ENCODE measurements around the gene CR1. TPM values are rescaled to one million over a fixed set of nuclear protein-coding genes. Genes with fewer than 3 reads are reported as not detected.
A peak's percentile ranks its signal among the peaks of the same experiment; 100 is the strongest.
"Not testable (repeated sequence)": the region's sequence is repeated elsewhere in the genome, so short reads cannot be mapped to it uniquely, and the experiment has no call there.

CR1 gene
- not detected in 2 replicates for total RNA-seq (2014; rRNA removed; shearing (Covaris generic))

DNA sequence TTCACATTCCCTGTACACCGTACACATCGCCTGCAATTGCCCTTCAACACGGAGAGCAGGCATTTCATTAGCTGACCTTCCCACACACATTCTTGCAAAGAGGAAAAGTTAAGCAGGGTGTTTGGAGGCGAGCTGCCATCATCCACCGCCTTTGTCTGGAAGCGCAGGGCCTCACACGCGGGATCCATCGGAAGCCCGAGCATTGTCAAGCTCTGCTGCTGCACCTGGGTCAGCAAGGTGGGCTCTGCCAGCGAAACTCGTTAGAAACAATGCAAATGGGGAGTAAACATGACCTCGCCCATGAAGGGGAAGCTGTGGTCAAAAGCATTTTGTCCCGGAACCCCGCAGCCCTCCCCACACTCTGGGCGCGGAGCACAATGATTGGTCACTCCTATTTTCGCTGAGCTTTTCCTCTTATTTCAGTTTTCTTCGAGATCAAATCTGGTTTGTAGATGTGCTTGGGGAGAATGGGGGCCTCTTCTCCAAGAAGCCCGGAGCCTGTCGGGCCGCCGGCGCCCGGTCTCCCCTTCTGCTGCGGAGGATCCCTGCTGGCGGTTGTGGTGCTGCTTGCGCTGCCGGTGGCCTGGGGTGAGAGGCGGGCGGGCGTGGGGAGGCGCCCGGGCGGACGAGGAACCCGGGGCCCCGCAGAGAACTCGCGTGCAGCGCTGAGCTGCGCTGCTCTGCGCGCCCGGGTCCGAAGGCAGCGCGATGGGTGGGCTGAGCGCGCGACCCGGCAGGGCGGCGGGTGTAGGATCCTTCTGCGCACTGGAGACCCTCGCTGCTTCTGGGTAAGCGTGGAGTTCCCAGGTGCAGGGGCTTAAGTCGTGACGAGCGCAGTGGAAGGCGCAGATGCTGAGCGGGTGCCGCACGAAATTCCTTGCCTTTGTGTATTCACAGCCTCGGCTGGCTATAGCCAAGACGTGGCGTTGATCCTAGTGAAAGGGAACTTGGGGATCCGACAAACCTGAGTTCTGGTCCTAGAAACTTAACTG is at the start of gene CR1:
CR1 (plus strand) TSS at position 357 of the 992 bp plus-strand sequence; CDS start at position 468, 111 bp downstream.
- DNase-seq (ENCODE audit: low spot score) = no peak

DNA sequence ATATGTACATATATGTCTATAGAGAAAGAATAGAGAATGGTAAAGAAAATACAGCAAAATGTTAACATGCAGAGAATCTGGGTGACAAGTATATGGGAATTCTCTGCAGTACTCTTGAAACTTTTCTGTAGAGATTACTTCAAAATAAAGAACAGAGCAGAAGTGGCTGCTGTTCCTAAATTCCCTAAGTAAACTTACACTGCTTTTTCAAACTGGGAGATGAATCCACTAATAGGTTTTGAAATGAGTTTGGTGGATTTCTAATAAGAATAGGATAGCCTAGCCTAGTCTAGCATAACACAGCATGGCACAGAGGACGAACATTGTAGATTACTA is 42.3 kb upstream of the CR1 start:
- no peak for DNase-seq (ENCODE audit: low spot score)

DNA sequence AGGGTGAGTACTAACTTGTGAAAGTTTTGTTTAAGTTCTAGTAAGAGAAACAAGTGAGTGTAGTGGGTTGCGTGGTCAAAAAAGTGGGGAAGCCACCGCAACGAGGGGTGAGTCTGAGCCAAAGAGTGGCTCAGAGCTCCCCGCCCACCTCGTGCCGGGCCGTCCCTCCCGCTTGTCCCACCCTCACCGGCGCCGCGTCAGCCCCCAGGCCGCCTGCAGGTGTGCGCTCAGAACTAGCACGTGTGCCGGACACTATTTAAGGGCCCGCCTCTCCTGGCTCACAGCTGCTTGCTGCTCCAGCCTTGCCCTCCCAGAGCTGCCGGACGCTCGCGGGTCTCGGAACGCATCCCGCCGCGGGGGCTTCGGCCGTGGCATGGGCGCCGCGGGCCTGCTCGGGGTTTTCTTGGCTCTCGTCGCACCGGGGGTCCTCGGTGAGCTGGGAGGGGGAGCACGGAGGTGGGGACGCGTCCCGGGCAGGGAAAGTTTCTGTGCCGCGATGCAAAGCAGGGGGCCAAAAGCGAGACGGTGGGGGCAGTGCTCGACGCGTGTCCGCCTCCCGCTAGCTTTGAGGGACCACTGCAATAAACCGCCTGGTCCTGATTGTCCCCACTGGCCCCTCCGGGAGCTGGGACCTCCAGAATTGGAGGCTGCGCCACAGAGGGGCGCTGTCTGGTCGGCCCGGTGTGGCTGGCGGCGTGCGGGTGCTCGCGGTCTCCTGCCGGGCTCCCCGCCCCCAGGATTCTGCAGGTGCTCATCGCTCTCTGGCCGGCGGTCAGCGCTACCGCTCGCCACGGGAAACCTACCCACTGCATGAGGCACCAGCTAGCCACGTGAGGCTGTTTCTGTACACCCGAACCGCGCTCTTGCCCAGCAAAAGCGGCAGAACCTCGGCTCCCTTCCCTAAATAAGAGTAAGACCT is 41.7 kb upstream of the CR1 start, which contains the start of gene CR2:
CR2 (plus strand) TSS at position 283 of the 919 bp plus-strand sequence; CDS start at position 374, 91 bp downstream.
- DNase-seq (ENCODE audit: low spot score) = no peak

DNA sequence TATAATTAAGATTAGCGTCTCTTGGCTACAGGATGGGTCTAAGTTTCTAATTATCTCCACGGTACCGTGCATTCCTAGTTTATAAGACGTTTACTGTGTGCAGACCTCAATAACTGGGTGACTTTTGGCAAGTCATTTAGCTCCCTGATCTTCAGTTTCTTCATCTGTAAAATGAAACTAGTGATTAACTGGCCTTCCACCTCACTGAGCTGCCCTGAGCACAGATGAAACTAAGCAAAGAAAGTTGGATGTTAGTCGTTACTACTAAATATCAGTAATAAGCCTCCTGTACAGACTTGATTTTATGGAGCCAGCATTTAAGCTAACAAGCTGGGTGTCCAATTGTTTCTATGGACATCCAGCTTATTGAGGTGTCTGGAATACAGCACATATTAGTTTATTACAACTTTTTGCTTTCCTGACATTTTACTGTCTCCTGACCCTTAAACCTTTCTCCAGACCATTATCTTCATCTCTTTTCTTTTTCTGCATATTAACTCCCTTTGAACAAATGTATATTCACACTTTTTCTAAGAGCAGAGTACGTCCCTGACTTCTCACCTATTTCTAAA is 40.7 kb upstream of the CR1 start:
- no peak for DNase-seq (ENCODE audit: low spot score)

DNA sequence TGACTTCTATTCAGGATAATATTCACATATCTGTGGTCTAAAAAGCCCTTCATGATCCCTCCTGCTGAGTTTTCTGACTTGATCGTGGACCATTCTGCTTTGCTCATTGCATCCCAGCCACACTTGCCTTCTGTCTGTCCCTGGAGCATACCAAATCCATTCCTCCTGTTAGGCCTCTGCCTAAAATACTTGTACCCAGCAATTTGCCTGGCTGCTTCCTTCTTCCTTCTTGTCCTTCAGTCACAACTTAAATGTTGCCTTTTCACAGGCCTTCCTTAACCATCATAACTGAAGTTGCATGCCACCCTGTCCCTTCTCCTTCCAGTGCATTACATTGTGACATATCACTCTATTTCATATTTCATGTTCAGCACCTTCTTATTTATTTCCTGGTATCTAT is 37.5 kb upstream of the CR1 start:
- DNase-seq (ENCODE audit: low spot score) = no peak

DNA sequence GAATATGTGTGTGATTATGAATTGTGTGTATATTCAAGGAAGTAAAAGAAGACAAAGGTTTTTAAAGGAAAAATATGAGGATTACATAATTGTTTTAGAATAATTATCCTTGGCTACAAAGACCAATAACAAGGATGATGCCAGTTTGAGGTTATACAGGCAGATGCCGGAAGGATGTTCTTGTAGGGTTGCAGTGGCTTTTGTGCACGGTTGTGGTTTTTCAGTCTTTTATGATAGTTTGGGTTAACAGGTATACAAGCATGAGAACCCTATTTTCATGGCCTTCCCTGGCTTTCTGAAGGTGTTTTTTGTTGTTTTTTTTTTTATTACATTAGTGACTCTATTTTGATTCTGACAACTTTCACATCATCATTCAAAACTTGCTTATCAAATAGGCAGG is 36.9 kb upstream of the CR1 start:
- no peak for DNase-seq (ENCODE audit: low spot score)

DNA sequence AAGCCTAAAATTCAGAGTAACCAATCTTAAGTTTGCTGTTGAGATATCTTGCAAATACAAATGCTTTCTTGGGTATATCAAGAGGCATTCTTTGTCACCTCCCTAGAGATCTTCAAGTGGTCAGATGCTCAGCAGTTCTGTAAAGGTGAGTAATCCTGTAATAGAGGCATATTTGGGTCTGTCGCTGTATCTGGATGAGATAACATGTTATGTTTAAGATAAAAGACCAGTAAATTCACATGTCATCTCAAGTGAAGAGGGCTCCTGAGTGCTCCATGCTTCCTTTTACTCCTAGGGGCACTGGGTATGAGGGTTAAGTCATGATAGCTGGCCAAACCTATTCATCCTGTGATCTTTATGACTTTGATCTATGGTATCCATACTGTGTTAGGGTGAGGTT is 34.3 kb upstream of the CR1 start:
- DNase-seq (ENCODE audit: low spot score) = no peak

DNA sequence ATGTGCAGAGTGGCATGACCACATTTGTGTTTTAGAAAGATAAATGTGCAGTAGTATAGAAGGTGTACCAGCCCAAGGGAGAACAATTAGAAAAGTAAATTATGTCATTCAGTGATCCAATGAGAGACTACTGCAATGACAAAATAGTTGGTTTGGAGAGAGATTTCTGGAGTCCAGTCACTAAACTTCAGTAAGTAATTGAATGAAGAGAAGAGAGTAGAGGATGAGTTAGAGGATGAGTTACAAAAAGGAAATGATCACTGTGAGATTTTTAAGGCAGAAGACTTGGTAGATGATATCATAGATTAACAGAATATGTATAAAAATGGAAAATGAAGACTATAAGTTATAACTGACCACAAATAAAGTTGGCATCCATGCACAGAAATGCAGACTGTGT is 33.4 kb upstream of the CR1 start:
- no peak for DNase-seq (ENCODE audit: low spot score)

DNA sequence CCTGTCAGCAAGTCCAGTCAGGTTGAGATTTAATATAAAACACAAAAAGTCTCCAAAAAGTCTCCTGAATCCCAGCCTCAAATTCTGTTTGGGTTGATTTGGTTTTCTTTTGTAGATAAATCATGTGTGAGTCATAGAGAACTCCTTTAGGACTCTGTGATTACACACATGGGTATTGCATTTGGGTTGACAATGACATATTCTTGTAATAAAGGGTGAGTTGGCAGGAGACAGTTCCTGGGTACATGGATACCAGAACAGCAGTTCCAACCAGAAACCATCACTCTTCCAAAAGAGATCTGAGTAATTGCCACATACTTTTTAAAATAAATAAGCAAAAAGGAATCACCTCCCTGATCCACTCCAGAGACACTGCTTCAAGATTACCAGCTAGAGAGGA is 32.9 kb upstream of the CR1 start:
- peak; percentile 83 for DNase-seq (ENCODE audit: low spot score)

DNA sequence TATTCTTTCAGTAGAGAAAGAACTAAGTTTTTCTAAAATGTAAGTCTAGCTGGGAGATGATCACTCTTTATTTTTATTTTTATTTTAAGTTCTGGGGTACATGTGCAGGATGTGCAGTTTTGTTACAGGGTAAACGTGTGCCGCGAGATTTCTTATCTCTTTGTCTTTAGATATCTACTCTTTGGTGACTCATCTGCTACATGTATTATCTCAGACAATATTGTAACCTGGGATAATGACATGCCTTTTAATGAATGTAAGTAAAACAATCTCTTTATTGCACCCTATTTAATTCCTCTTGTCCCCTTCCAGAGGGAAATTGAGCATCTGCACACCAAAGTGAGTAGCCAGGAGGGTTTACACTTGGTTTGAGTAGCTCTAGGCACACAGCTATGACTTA is 32.4 kb upstream of the CR1 start:
- peak; percentile 24 for DNase-seq (ENCODE audit: low spot score)

DNA sequence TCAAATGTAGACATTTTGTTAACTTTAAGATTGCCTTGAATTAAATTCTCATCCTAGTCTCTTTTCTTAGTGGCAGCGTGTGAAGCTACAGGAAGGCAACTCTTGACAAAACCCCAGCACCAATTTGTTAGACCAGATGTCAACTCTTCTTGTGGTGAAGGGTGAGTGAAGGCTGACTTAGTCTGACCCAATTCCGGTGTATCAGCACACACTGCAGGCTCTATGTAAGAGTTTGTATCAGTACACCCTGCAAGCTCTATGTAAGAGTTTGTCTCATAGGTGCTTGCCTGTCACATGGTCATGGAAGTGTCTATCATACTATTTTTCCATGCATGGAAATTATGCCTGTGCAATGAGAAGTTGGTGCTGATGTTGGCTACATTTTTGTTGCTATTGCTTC is 25.0 kb upstream of the CR1 start:
- no peak for DNase-seq (ENCODE audit: low spot score)

DNA sequence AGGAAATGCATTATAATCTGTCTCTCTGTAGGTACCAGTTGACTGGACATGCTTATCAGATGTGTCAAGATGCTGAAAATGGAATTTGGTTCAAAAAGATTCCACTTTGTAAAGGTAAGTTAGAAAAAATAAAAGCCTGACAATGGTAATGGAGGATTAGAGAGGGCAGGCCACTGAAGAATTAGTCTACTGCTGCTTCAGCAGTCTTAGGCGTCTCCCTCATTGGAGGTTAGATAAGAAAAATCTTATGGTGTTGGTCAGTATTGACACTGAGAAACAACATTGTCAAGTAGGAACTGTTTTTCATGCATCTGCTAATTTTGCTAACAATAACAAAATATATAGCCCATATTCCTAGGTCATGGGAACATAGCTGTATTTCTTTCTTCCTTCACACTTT is 21.7 kb upstream of the CR1 start:
- no peak for DNase-seq (ENCODE audit: low spot score)

DNA sequence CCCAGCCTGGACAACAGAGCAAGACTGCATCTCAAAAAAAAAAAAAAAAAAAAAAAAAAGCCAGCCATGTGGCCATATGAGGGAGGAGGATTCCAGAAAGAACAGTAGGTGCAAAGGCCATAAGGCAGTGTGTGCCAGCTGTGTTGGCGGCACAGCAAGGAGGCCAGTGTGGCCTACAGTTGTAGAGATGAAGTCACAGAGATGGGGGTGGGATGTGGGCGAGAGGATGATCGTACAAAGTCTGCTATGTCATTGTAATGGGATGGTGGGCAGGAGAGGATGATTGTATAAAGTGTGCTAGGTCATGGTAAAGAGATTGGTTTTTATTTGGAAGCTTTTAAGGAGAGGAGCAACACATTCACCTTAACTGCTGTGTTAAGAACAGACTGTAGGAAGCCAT is 9.8 kb upstream of the CR1 start:
- DNase-seq (ENCODE audit: low spot score) = no peak

DNA sequence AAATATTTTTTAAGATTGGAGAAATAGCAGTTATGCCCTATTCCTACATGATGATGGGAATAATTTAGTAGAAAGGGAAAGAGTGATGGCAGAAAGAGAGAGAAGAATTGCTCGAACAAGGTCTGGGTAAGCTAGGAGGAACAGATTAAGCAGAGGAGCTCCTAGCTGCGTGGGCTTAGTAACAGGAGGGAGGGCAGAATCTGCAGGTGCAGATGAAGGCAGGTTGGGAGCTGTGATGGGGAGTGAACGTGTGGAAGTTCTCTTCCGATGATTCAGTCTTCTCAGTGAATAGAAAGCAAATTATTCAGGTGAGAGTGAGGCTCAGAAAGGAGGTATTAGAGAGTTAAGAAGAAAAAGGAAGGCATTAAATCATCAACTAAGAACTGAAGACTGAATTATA is 8.3 kb upstream of the CR1 start:
- DNase-seq (ENCODE audit: low spot score) = no peak

DNA sequence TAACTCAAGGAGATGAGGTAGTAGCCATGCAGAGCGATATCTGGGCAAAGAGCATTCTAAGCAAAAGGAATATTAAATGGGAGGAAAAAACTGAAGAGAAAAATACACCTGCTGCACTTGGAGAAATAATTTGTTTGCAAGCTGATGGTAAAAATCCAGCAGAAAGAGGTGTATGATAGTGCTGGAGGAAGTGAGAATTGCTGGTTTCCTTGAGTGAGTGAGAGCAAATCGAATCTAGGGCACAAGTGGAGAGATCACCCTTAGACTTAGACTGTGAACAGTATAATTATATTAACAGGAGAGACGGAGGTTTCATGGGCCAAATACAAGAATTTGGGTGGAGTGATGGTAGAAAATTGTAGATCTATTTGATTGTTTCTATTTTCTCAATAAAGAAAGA is 2.7 kb upstream of the CR1 start:
- no peak for DNase-seq (ENCODE audit: low spot score)

DNA sequence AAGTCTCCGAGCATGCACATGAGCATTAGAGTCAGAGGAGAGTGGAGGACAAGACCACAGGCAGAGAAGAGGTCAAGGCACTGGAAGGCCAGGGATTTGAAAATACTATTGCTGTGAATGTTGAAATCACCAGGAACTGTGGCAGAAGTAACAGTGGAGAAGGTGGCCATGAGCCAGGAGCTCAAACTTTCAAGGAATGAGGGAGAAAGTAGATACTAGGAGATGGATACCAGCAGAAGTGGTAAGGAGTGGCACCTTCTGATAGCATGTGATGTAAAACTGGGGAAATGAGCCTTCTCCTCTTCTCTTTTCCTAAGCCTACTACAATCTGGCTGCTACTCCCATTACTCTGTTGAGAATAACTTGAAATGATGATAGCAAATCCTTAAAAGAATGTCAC is 1.8 kb upstream of the CR1 start:
- no peak for DNase-seq (ENCODE audit: low spot score)

DNA sequence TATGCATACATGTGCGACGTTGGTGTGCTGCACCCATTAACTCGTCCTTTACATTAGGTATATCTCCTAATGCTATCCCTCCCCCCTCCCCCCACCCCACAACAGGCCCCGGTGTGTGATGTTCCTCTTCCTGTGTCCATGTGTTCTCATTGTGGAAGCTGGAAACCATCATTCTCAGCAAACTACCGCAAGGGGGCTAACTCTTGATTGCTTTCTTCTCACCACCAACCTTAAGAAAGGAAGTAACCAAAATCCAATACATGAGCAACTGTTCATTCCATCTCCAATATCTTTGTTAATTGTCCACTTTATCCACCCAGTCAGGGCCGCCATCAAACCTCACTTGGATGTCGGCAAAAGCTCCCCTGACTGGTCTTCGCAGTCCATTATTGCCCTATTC is 676 bp upstream of the CR1 start:
- not testable (repeated sequence) for DNase-seq (ENCODE audit: low spot score)

DNA sequence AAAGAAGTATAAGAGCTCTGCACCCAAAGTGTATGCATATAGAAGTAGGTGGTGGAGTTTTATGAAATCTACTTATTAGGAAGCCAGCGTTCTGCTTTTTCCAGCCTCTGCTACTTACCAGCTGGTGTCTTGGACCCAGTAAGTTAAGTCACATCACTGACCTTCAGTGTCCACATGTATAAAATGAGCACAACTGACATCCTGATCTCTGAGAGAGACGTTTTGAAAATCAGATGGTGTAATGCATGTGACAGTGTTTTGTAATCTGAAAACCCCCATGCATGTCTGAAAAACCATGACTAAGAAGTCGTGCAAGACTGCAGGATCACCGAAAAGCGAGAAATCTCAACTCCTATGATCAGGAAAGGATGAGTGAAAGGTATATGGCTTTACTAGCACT is 2.0 kb downstream of the CR1 start:
- DNase-seq (ENCODE audit: low spot score) = no peak

DNA sequence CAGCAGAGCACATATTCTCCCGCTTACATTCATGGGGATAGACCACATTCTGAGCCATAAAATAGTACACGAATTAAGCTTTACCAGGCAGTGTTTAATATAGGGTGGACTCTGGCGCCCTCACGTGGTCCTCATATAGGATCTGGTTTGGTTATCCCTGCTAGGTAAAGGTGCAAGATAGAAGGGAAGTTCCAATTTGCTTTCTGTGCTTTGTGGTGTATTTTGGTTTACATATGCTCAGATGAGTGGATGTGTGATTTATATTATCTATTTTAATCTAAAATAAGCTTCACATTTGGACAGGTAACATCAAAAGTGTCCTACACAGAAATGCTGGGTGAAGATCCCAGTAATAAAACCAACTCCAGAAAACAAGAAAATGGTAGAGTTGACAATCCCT is 3.6 kb downstream of the CR1 start:
- DNase-seq (ENCODE audit: low spot score) = peak; percentile 77

DNA sequence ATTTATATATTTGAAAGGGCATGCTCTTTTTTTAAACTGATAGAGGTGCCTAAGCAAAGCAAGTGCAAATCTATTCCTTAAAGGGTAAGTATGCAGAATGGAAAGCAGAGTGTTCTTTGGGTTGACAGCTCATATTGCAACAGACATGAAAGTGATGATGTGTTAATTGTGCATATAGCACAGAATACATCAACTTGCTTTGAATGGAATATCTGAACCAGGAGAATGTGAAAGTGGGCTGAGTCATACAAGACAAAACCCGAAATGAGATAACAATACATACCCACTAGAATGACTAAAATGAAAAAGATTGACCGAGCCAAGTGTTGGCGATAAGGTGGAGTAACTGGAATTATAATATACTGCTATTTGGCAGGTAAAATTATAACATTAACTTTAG is 4.3 kb downstream of the CR1 start:
- no peak for DNase-seq (ENCODE audit: low spot score)

DNA sequence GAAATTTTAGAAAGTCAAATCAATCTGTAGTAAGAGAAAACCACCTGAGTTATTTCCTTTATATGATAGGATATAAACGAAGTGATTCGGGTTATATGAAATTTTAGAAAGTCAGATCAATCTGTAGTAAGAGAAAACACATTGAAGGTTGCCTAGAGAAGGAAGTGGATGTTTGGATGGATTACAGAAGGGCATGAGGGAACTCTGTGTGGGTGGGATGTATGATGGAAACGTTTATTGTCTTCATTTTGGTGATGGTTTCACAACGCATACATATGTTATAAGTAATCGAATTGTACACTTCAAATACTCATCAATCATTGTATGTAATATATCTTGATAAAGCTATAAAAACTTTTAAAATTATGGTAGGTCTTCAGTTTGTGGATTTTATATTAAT is 5.1 kb downstream of the CR1 start:
- DNase-seq (ENCODE audit: low spot score) = no peak

DNA sequence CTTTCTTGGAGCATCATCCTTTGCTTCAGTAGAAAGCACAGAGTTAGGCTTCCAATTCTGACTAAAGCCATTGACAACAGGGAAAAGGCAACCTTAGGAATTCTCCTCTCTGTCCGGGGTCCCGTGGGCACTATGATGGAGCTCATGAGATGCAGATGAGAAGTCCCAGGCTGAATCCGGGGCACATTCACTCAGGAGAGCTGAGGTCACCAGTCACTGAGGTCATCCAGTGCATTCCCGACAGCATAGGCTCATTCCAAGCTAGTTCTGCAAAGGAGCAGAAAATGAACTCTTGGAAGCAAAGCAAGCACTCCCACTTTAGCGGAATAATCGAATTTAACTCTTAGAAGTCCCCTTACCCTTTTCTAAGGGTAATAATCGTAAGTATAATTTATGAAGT is 6.8 kb downstream of the CR1 start:
- DNase-seq (ENCODE audit: low spot score) = no peak

All from A172 (cell line).